ENCODE measurements around the gene CELA2A.
"Not testable (repeated sequence)": the region's sequence is repeated elsewhere in the genome, so short reads cannot be mapped to it uniquely, and the experiment has no call there.

Gene CELA2A

GRCh38 chr1:15454256-15454655 lies 2.3 kb upstream of the CELA2A start:
- no peak for TF ChIP-seq PATZ1 (CRISPR knock-in tag; IDR thresholded peaks at IDR 0.05; ENCODE audit: borderline replicate concordance)
- peak; percentile 49; the same call in 2 of the 3 replicates for ATAC-seq

- TF ChIP-seq RARB (CRISPR knock-in tag; IDR thresholded peaks at IDR 0.05) (no peak), ZNF565 (CRISPR knock-in tag; conservative IDR thresholded peaks at IDR 0.05; ENCODE audit: low read depth) (no peak), POU6F1 (CRISPR knock-in tag; IDR thresholded peaks at IDR 0.05; ENCODE audit: borderline replicate concordance, low read depth) (no peak)
- ATAC-seq = no peak
Observed at GRCh38 chr1:15455522-15455921, 1.0 kb upstream of the CELA2A start.

GRCh38 chr1:15457585-15457984 lies 1.1 kb downstream of the CELA2A start:
- ATAC-seq = no peak
- TF ChIP-seq RARB (CRISPR knock-in tag; IDR thresholded peaks at IDR 0.05) = no peak
- TF ChIP-seq CSRNP3 (CRISPR knock-in tag; IDR thresholded peaks at IDR 0.05) = no peak
- no peak for TF ChIP-seq BACH2 (CRISPR knock-in tag; IDR thresholded peaks at IDR 0.05; ENCODE audit: borderline replicate concordance)
- TF ChIP-seq ESRRG (CRISPR knock-in tag; IDR thresholded peaks at IDR 0.05) = no peak
- TF ChIP-seq ZNF565 (CRISPR knock-in tag; conservative IDR thresholded peaks at IDR 0.05; ENCODE audit: low read depth) = no peak
- no peak for TF ChIP-seq ARNTL (CRISPR knock-in tag; IDR thresholded peaks at IDR 0.05; ENCODE audit: borderline replicate concordance, low read depth)
- TF ChIP-seq ZNF70 (CRISPR knock-in tag; IDR thresholded peaks at IDR 0.05) = no peak
- no peak for TF ChIP-seq CSDC2 (CRISPR knock-in tag; IDR thresholded peaks at IDR 0.05)

GRCh38 chr1:15458388-15458787 lies 1.9 kb downstream of the CELA2A start:
- not testable (repeated sequence) for ATAC-seq

GRCh38 chr1:15459771-15460707 lies 3.5 kb downstream of the CELA2A start:
- ATAC-seq = peak; percentile 66
- no peak for TF ChIP-seq OSR1 (CRISPR knock-in tag; IDR thresholded peaks at IDR 0.05)
- peak; percentile 32 for TF ChIP-seq ISL1 (CRISPR knock-in tag; IDR thresholded peaks at IDR 0.05)

GRCh38 chr1:15460708-15461095 lies 4.2 kb downstream of the CELA2A start:
- no peak for ATAC-seq
- TF ChIP-seq ZNF8 (CRISPR knock-in tag; IDR thresholded peaks at IDR 0.05) = no peak
- no peak for TF ChIP-seq BACH2 (CRISPR knock-in tag; IDR thresholded peaks at IDR 0.05; ENCODE audit: borderline replicate concordance)
- TF ChIP-seq ZFP3 (CRISPR knock-in tag; IDR thresholded peaks at IDR 0.05) = no peak
- TF ChIP-seq PATZ1 (CRISPR knock-in tag; IDR thresholded peaks at IDR 0.05; ENCODE audit: borderline replicate concordance) = no peak
- TF ChIP-seq ESRRG (CRISPR knock-in tag; IDR thresholded peaks at IDR 0.05) = no peak
- TF ChIP-seq TCF4 (CRISPR knock-in tag; IDR thresholded peaks at IDR 0.05; ENCODE audit: borderline replicate concordance) = no peak
- no peak for TF ChIP-seq TOX (CRISPR knock-in tag; IDR thresholded peaks at IDR 0.05; ENCODE audit: borderline replicate concordance)
- no peak for TF ChIP-seq CSRNP3 (CRISPR knock-in tag; IDR thresholded peaks at IDR 0.05)
- TF ChIP-seq ZC3H10 (CRISPR knock-in tag; IDR thresholded peaks at IDR 0.05) = no peak
- no peak for TF ChIP-seq ZNF70 (CRISPR knock-in tag; IDR thresholded peaks at IDR 0.05)
- no peak for TF ChIP-seq ISL1 (CRISPR knock-in tag; IDR thresholded peaks at IDR 0.05)
- TF ChIP-seq GLIS3 (CRISPR knock-in tag; IDR thresholded peaks at IDR 0.05) = no peak
- TF ChIP-seq TSHZ2 (CRISPR knock-in tag; IDR thresholded peaks at IDR 0.05) = no peak
- TF ChIP-seq RARB (CRISPR knock-in tag; IDR thresholded peaks at IDR 0.05) = no peak
